Calu3 (cell line): ENCODE data around the gene CACNA1G. TPM values are rescaled to one million over a fixed set of nuclear protein-coding genes. Genes with fewer than 3 reads are reported as not detected.

ENCODE experiments used
- BruUV-seq: library from RNA; stranded (reverse); fragments of 400-500 nt; replicated peaks from 2 replicates; lab custom pipeline; 2021; lab: Mats Ljungman, UMichigan
- CTCF ChIA-PET: fragments of 300-600 bp; sonication (Branson Sonifier 250); formaldehyde crosslinking; loops from one replicate; lab custom pipeline; 2022; ENCODE audit warnings: antibody characterized with exemption; lab: Charles Lee
- DNase-seq: peaks from one replicate; pipeline ENCODE4 v3.0.0; 2022
- H3K27ac Mint-ChIP-seq: one replicate; pipeline ENCODE4 v1.8.0; 2022; ENCODE audit warnings: mixed read lengths; ENCODE audit not compliant: unreplicated experiment
- H3K27me3 Mint-ChIP-seq: one replicate; pipeline ENCODE4 v1.8.0; 2022; ENCODE audit warnings: mixed read lengths; ENCODE audit not compliant: unreplicated experiment
- H3K36me3 Mint-ChIP-seq: one replicate; pipeline ENCODE4 v1.8.0; 2022; ENCODE audit warnings: mild to moderate bottlenecking, moderate library complexity, mixed read lengths; ENCODE audit not compliant: insufficient read depth, unreplicated experiment
- H3K4me1 Mint-ChIP-seq: one replicate; pipeline ENCODE4 v1.8.0; 2022; ENCODE audit warnings: mild to moderate bottlenecking, low read depth, mixed read lengths; ENCODE audit not compliant: unreplicated experiment
- H3K4me3 Mint-ChIP-seq: one replicate; pipeline ENCODE4 v1.8.0; 2022; ENCODE audit warnings: mild to moderate bottlenecking, low read depth, moderate library complexity, mixed read lengths; ENCODE audit not compliant: unreplicated experiment
- H3K9me3 Mint-ChIP-seq: one replicate; pipeline ENCODE4 v1.8.0; 2022; ENCODE audit warnings: low read depth, mixed read lengths; ENCODE audit not compliant: unreplicated experiment
- intact Hi-C: fragments of 100-400 bp; cut with micrococcal nuclease; formaldehyde crosslinking; loops from one replicate; pipeline ENCODE4 v1.10.0; 2022; ENCODE audit not compliant: unreplicated experiment
- total RNA-seq: library from RNA; stranded (reverse); gene quantifications from 2 replicates; pipeline ENCODE4 v1.2.3, GENCODE V29; 2022
- TF ChIP-seq, protein P1 (sequence below): fragments of 200-600 bp; IDR thresholded peaks from one replicate; pipeline ENCODE4 v1.8.0; 2022; ENCODE audit warnings: antibody characterized with exemption; ENCODE audit not compliant: unreplicated experiment

Gene CACNA1G
- total RNA-seq, 1 experiment from 2014 or later: not detected

DNA sequence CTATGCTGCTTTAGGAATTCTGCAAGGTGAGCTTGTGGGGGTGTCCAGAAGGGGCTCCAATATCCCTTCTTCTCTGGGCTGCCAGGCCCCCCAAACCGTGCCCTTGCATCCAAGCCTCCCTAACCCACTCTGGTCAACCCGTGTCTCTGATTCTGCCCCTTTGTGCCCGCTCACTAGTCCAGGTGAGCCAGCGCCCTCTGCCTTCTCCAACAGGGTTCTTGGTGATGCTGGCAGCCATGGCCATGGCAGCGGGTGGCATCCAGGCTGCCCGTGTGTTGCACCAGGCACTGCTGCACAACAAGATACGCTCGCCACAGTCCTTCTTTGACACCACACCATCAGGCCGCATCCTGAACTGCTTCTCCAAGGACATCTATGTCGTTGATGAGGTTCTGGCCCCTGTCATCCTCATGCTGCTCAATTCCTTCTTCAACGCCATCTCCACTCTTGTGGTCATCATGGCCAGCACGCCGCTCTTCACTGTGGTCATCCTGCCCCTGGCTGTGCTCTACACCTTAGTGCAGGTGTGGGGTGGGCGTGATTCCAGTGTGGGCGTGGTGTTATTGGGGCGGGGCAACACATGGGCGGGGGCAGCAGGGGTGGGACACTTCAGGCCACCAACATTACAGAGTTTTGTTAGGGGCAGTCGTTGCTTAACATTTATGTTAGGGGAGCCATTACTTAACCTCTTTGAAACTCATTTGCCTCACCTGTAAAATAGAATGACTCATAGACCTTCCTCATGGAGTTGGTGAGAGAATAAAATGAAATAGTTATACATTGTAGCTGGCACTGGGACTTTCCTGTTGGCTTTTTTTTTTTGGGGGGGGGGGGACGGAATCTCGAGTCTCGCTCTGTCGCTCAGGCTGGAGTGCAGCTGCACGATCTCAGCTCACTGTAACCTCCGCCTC, 115.8 kb downstream of the CACNA1G start:
- Mint-ChIP-seq H3K4me3 (no peak overlapping the region), H3K36me3 (peaks cover 38% of the 10 kb centered on the region), H3K9me3 (no peaks in the 10 kb centered on the region), H3K27me3 (no peaks in the 10 kb centered on the region), H3K27ac (no peak overlapping the region), H3K4me1 (peaks cover 35% of the 10 kb centered on the region)
- BruUV-seq: no TSS peak
- DNase-seq: no peak
- TF ChIP-seq, protein P1, sequence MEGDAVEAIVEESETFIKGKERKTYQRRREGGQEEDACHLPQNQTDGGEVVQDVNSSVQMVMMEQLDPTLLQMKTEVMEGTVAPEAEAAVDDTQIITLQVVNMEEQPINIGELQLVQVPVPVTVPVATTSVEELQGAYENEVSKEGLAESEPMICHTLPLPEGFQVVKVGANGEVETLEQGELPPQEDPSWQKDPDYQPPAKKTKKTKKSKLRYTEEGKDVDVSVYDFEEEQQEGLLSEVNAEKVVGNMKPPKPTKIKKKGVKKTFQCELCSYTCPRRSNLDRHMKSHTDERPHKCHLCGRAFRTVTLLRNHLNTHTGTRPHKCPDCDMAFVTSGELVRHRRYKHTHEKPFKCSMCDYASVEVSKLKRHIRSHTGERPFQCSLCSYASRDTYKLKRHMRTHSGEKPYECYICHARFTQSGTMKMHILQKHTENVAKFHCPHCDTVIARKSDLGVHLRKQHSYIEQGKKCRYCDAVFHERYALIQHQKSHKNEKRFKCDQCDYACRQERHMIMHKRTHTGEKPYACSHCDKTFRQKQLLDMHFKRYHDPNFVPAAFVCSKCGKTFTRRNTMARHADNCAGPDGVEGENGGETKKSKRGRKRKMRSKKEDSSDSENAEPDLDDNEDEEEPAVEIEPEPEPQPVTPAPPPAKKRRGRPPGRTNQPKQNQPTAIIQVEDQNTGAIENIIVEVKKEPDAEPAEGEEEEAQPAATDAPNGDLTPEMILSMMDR: no peak
- intact Hi-C loops: no loop called here
- CTCF ChIA-PET: interaction anchor here (0.5 kb wide), 1 partner anchor 53 kb away, joined by 4 read pairs; no protein-coding TSS in a partner anchor

Other genes starting within 250 kb of the CACNA1G start
- 44.3 and 49.3 TPM in 2 replicates for gene XYLT2, start 214.6 kb upstream of the CACNA1G start, total RNA-seq
- 79.0 and 84.0 TPM in 2 replicates for gene MRPL27, start 187.5 kb upstream of the CACNA1G start, total RNA-seq
- gene EME1, start 187.5 kb upstream of the CACNA1G start, total RNA-seq: 32.6 and 33.5 TPM in 2 replicates
- gene LRRC59, start 163.2 kb upstream of the CACNA1G start, total RNA-seq: 205 and 212 TPM in 2 replicates
- gene ACSF2, start 134.5 kb upstream of the CACNA1G start, total RNA-seq: 148 and 156 TPM in 2 replicates
- gene CHAD, start 91.8 kb upstream of the CACNA1G start, total RNA-seq: not detected in 2 replicates
- 42.6 and 51.1 TPM in 2 replicates for gene RSAD1, start 81.9 kb upstream of the CACNA1G start, total RNA-seq
- gene MYCBPAP, start 52.3 kb upstream of the CACNA1G start, total RNA-seq: 0.52 and 1.0 TPM in 2 replicates
- 41.9 and 45.1 TPM in 2 replicates for gene EPN3, start 28.0 kb upstream of the CACNA1G start, total RNA-seq
- 33.2 and 47.8 TPM in 2 replicates for gene SPATA20, start 13.5 kb upstream of the CACNA1G start, total RNA-seq
- gene ABCC3, start 74.2 kb downstream of the CACNA1G start, total RNA-seq: 88.0 and 125 TPM in 2 replicates
- gene ANKRD40, start 147.2 kb downstream of the CACNA1G start, total RNA-seq: 67.2 and 68.5 TPM in 2 replicates
- 152 and 155 TPM in 2 replicates for gene LUC7L3, start 158.9 kb downstream of the CACNA1G start, total RNA-seq
- gene ANKRD40CL, start 206.8 kb downstream of the CACNA1G start, total RNA-seq: 0.64 TPM in 1 of 2 replicates, not detected in the other